LoVo (cell line): Measurements from ENCODE around the gene AP3S2.
"Not testable (repeated sequence)": the region's sequence is repeated elsewhere in the genome, so short reads cannot be mapped to it uniquely, and the experiment has no call there.

Experiments
- DNase-seq: peaks from one replicate; pipeline ENCODE4 v3.0.0-alpha.2; 2016; ENCODE audit warnings: low spot score

The AP3S2 gene

DNA sequence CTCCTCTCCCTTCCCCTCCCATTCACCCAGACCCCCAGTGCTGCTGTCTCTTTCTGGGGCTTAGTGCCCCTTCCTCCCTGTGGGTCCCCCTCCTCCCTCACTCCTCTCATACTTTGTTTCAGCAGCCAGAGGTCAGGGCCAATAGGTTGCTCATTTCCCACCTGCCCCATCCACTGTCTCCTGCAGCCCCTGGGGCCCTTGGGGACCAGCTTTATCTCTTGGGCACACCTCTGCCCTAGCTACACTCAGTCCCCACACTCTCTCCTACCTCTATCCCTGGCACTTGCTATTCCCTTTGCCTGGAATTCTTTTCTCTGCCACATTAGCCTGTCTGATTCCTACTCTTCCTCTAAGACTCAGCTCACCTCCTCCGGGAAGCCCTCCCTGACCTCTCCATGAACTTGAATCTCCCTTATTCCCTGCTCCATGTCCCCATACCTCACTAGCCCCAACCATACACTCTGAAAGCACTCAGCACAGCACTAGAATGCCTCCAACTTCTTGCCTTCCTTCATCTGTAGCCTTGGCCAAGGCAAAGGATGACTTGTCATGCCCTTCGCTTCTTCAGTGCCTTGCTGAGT lies 93.8 kb downstream of the AP3S2 start:
- no peak for DNase-seq

DNA sequence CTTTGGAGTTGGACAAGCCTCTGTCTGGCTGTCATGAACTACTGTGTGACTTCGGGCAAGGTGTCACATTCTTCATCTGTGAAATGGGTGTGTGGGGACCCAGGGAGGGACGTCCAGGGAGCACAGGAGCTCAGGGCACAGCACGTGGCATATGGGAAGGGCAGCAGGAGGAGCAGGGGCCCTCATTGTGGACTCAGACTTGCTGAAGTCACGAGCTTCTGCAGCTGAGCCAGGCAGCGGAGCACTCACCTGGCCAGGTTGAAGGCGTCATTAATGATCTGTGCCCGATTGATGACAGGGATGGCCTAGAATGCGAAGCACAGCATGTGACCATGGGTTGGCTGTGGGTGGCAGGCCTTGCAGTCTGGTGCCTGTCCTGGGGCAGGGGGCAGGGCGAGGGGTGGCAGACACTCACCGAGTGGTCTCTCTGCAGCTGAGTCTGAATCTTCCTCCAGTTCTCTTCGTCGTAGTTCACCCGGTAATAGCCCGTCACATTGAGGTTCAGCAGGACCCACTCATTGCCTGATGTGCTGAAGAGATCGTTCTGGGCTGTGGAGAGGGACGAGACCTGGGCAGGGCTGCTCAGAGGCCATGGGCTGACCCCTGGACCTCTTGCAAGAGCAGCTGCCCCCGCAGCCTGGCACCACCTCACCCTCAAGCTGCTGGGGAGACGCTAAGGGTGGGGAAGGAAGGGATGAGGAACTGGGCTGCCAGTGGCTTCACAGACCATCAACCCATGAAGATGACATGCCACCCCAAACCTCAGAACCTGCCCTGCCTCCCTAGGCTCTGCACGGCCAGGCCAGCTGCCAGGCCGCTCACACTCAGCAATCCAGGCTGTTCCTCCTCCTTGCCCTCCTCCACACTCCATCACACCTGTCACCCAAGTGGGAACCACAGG lies 94.5 kb downstream of the AP3S2 start:
- DNase-seq: no peak

DNA sequence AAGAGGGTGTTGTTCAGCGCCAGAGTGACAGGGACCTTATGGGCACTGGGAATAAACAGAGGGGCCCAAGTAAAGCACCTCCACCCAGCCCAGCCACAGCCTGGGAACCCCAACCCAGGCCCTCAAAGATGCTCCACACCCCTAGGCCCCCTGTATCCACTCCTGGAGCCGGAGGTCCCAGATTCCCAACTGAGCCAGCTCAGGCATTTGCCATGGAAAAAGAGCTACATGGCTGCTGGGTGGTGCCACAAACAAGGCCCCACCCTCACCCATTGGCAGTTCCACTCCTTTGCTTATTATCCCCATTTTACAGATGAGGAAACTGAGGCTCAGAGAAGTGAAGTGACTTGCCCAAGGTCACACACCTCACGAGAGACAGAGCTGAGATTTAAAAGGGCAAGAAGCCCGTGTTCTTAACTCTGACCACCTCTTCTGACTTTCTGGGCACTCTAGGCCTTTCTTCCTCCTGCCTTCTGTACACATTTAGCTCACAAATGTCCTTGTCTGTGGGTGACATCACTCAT lies 96.1 kb downstream of the AP3S2 start:
- DNase-seq: no peak

DNA sequence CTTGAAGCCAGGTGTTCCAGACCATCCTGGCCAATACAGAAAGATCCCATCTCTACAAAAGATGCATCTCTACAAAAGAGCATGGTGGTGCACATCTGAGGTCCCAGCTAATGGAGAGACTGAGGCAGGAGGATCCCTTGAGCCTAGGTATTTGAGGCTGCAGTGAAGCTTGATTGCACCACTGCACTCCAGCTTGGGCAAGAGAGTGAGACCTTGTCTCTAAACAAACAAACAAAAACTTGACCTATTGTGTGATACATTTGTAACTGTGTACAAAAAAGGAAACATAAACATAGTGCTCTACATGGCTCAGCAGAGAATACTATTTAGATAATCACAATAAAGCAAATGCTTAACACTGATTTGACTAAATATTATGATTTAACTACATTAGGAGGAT lies 97.8 kb downstream of the AP3S2 start:
- no peak for DNase-seq

DNA sequence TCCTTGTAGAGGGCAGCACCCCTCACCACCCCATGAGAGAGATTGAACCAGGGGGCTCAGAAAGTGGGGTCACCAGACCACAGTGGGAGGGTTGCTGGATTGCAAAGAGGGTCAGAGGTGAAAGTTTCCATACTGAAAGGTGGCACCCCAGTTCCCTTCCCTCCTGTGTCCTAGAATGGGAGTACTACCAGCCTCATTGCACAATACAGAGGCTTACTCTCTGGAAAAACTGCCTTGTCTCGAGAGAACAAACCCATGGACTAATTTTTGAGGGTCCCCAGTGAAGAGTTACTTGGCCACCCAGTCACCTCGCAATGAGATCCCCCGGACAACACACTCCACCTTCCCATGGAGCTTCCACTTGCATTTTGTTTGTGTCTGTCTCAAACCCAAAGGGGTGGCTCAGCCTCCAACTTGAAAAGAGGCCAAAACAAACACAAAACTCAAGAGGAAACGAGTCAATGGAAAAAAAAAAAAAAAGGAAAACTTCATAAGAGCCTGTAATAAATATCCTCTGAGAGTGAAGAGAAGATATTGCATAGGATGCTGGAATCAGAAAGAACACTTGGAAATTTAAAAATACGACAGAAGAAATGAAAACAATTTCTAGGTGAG lies 99.1 kb downstream of the AP3S2 start:
- DNase-seq: no peak

DNA sequence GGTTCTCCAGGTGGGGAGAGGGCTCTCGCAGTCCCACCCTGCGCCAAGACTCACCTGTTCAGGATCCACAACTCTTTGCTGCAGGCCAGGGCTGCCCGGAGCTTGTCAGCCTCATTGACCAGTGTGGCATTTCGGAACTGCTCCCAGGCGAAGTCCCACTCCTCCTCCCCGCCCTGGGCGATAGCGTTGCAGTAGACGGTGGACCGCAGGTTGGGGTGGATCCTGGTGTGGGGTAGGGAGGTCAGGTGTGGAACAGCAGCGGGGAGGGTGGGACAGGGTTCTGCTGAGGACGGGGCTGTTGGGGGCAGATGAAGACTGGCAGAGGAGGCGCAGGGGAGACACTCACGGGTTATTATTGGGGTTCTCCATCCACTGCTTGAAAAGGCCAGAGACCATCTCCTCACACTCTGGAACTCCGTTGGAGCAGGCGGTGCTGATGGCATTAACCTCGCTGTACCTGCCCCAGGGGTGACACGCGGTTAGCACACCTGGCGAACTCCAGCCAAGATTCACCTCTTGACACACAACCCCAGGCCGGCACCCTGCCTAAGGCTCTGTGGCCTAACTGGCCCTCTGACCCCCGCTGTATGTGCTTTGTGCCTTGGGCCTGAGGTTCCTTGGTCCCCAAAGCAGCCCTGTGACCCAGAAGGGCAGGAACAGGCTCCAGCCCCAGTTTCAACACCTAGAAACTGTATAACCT lies 101.5 kb downstream of the AP3S2 start:
- no peak for DNase-seq

DNA sequence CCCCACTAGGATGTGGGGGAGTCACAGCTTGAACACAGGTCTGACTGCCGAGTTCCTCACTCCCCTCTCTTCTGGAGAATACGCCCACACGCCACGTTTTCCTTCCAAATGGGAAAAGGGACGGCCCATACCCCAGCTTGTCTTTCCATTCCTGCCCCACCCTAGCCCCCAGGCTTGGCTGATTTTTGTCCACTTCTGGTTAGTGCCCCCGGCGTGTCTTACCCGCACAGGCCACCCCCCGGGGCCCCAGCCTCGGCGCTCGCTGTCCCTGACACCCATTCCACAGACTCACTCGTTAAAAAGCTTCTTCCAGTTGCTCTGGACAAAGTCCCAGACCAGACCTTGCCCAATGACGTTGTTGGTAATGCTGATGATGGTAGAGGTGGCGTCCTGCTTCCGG lies 103.1 kb downstream of the AP3S2 start:
- DNase-seq: no peak

DNA sequence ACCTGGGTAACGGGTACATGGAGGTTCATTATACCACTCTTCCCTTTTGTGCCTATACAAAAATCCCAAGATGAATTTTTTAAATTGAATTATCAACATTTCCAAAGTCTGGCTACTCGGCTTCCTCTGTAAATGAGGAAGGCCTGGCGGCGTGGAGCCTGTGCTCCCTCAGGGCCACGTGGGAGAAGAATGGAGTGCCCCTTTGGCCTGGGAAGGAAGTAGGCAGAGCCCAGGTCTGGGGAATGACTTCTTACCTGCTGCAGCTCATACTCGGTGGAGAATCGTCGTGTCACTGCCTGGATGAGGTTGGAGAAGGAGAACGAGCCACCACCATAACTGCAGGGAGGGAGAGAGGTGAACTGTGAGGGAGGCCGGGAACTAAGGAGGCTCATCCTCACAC lies 103.6 kb downstream of the AP3S2 start:
- no peak for DNase-seq

DNA sequence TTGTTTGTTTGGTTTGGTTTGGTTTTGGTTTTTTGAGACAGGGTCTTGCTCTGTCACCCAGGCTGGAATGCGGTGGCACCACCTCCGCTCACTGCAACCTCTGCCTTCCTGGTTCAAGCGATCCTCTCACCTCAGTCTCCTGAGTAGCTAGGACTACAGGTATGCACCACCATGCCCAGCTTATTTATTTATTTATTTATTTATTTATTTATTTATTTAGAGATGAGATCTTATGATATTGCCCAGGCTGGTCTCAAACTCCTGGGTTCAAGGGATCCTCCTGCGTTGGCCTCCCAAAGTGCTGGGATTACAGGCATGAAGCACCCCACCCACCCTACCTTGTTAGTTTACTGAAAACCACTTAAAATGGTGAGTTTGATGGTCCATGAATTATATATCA lies 105.2 kb downstream of the AP3S2 start:
- not testable (repeated sequence) for DNase-seq

DNA sequence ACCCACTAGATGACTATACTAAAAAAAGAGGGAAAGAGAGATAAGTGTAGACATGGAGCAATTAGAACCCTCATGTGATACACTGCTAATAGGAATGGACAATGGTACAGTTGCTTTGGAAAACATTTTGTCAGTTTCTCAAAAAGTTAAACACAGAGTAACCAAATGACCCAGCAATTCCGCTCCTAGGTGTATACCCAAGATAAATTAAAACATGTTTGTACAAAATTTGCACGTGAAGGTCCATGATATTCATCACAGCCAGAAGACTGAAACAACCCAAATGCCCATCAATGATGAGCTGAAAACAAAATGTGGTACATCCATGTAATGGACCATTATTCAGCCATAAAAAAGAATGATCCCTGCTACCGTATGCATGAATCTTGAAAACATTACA lies 105.8 kb downstream of the AP3S2 start:
- no peak for DNase-seq

DNA sequence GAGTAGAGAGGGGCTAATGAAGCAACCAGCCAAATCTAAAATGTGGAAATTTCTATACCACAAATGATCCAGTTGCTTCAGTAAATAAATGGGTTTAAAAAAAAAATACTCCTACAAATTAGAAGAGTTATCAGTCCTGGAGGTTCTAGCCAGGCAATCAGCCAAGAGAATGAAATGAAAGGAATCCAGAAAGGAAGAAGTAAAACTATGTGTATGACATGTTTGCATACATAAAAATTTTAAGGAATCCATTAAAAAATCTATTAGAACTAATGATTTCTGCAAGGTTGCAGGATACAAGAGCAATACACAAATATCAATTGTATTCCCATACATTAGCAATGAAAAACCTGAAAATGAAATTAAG lies 108.0 kb downstream of the AP3S2 start:
- no peak for DNase-seq

DNA sequence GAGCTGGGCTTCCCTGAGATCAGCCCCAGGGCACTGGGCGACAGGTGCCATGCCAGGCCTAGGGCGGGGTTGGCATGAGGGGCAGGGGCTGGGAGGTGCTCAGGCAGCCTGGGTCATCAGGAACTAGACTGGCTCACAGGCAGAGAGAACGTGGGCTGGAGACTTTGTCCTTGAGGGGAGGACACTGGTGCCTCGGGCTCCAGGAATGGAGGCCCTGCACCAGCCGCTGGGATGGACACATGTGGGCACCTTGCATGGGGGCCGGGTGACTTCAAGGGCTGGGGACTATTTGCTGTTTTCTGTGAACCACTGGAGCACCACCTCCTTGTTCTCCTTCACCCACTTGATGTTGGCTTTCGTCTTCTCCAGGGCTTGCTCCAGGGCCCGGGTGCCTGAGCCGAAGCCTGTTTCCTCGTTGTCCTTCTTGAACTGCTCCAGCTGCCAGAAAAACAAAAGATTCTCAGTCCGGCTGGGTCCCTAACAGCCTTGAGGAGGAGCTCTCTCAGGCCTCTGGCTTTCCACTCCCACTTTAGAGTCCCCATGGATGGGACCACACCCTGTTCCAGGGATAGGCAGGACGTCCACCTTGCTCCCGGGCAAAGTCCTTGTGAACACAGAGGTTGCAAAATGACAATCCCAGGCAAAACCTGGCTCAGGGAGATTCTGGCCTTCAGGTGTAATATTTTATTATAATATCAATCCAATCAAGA lies 108.6 kb downstream of the AP3S2 start:
- DNase-seq: peak; percentile 85

DNA sequence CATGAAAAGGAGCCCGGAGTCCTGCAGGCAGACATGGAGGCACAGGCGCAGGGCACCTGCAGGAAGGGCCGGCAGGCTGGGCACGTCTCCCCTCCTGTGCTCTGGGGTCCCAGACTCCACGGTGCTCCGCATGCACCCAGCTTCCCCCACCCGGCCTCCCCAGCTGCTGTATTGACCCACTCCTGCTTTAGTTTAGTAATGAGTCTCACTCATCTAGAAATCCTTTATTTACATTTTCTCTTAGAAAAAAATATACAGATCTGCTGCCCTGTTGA lies 109.2 kb downstream of the AP3S2 start:
- no peak for DNase-seq

DNA sequence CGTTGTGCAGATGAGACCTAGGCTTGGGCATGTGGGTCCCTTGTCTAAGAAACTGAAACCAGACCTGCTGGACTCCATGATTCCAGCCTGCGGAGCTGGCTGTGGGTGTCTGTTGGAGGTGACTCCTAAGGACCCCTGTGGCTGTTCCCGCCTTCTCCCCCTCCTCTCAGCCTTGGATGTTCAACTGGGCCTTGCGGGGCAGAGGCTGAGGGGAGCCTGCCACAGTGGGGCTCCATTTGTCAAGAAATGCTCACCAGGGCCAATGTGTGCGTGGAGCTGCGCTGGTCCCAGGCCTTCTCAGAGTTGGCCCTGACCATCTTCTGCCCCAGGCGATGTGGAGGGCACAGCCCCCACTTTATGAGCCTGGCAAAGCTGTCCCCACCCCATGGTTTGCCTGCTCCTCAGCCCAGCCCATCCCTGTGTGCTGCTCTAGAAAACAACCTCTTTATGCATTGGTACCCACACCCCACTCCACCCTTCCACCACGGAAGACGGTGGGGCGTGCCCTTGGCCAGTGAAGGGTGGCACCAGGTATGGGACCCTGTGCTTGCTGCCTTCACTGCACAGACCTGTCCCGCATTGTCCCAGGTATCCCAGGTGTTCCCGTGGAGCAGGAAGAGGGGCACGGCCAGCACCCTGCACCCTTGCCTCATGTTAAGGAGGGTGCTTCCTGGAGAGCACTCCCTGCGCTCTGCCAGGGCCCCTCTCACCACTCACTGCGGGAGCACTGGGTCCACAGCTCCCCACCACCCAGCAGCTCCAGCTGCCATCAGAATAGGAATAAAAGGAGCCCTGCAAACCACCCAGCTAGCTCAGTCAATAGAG lies 109.7 kb downstream of the AP3S2 start:
- no peak for DNase-seq

DNA sequence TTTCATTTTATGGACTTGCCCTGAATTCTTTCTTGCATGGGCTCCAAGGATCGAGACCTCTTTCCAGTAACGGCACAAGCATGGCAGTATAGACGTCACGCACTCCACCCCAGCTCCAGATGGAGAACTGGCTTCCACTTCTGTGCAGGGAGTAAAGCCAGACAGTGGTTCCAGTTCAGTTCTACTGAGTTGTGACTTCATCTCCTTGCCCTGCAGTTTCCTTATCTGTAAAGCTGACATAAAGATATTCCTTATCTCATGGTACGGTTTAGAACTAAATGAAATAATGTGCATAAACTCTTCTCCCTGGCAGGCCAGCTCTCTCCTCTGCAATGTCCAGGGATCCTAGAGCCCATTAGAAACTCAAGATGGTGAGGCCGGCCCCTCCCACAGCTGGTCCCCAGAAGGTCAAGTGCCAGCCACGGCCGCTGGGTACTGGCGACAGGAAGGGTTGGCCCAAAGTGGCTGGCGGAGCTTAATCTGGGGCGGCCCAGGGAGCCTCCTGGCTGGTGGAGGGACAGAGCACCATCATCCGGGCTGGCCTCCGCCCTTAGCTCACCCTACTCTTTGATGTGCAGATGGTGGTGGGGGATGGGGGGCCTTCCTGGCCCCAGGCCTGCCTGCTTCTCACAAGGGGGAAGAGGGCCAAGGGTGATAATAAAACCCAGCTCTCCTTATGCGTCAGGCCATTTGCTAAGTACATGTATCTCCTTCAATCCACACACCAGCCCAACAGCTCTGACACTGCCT lies 110.5 kb downstream of the AP3S2 start:
- DNase-seq: no peak

DNA sequence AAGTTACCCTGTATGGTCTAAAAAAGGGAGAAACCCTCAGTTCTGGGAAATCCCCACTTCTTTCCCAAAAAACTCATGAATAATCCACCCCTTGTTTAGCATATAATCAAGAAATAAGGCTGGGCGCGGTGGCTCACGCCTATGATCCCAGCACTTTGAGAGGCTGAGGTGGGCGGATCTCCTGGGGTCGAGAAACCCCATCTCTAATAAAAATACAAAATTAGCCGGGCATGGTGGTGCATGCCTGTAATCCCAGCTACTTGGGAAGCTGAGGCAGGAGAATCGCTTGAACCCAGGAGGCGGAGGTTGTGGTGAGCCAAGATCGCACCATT lies 111.2 kb downstream of the AP3S2 start:
- not testable (repeated sequence) for DNase-seq

DNA sequence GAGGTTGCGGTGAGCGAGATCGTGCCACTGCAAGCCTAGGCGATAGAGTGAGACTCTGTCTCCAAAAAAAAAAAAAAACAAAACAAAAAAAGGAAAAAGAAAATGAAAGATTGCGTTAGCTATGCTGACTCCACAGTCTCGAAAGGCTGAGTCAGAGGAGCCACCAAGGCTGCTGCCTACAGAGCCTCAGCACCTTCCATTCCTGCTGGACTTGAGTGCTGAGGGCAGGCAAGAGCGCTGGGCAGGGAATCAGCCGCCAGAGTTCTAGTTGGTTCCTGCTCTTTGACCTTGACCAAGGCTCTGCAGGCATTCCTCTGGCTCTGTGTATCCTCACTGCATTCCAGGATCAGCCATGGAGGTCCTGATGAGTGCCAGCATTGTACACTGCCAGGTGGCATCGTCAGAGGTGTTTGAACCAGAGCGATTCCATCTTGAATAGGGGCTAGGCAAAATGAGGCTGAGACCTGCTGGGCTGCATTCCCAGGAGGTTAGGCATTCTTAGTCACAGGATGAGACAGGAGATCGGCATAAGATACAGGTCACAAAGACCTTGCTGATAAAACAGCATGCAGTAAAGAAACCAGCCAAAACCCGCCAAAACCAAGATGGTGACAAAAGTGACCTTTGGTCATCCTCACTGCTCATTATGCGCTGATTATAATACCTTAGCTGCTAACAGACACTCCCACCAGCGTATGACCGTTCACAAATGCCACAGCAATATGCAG lies 111.7 kb downstream of the AP3S2 start:
- DNase-seq: peak; percentile 47

DNA sequence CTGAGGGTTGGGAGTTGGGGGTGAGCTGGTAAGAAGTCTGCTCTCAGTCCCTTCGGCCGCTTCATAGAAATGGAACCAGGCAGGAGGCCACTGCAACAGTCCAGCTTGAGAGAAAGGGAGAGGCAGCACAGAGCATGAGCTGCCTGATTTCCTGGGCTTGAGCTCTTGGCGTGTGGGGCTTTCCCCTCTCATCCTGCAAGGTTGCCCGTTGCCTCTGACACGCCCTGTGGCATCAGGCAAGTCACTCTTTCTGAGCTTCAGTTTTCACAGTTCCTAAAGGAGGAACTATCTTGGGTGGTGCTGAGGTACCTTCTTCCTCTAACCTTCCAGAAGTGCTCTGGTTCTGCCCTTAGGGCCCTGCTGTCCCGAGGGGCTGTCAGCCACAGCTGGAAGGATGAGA lies 112.7 kb downstream of the AP3S2 start:
- no peak for DNase-seq

DNA sequence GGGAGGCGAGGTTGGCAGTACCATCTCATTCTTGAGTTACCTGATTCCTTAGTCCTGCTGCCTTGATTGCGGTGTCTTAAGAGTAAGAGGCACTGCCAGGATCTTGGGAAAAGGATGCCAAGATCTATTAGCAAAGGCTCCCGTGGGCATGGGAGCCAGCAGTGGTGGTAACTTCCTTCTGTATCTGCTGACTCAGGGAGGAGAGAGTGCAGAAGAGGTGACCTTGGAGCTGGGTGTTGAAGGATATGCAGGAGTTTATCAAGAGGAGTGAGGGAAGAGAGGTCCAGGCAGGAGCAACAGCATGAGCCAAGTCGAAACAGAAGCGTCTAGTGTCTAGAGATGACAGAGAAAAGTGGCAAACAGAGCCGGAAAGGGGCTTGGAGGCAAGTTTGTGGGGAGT lies 113.2 kb downstream of the AP3S2 start:
- DNase-seq: no peak
